ENCODE measurements around the gene MRPL12. TPM values are rescaled to one million over a fixed set of nuclear protein-coding genes. Genes with fewer than 3 reads are reported as not detected.

Gene MRPL12
- total RNA-seq, 1 experiment from 2014 or later = 94.7 TPM

DNA sequence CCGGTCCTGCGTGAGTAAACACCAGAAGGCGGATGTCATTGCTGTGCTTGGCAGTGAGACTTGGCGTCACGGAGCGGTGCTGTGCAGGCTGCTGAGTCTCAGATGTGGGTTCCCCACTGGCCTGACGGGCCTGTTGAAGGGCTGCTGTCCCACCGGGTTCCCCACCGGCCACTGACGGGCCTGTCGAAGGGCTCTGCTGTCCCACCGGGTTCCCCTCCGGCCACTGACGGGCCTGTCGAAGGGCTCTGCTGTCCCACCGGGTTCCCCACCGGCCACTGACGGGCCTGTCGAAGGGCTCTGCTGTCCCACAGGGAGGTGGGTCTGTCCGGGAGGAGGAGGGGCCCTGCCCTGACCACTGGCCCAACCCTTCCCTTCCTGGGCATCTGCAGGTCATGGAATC lies 16.6 kb upstream of the MRPL12 start:
- Mint-ChIP-seq H3K4me1 (ENCODE audit: low read depth, unreplicated experiment) (peaks cover 9% of the 10 kb centered on the region), H3K36me3 (ENCODE audit: insufficient read depth, unreplicated experiment) (peaks cover 85% of the 10 kb centered on the region), H3K27ac (ENCODE audit: unreplicated experiment) (no peak overlapping the region), H3K27me3 (ENCODE audit: unreplicated experiment) (no peaks in the 10 kb centered on the region), H3K9me3 (ENCODE audit: low read depth, unreplicated experiment) (no peaks in the 10 kb centered on the region), H3K4me3 (ENCODE audit: low read depth, unreplicated experiment) (no peak overlapping the region)
- no TSS peak for BruUV-seq (replicated peaks)
- CTCF ChIA-PET = no interaction called here
- no peak for TF ChIP-seq CTCF (IDR thresholded peaks at IDR 0.05; ENCODE audit: unreplicated experiment)
- DNase-seq = no peak
- intact Hi-C loops (cut with micrococcal nuclease; ENCODE audit: unreplicated experiment) = no loop called here

- no peak for TF ChIP-seq CTCF (IDR thresholded peaks at IDR 0.05; ENCODE audit: unreplicated experiment)
- CTCF ChIA-PET = no interaction called here
- no peak overlapping the region for H3K4me3 Mint-ChIP-seq (ENCODE audit: low read depth, unreplicated experiment)
- H3K27ac Mint-ChIP-seq (ENCODE audit: unreplicated experiment) = no peak overlapping the region
- intact Hi-C loops (cut with micrococcal nuclease; ENCODE audit: unreplicated experiment) = no loop called here
- no peaks in the 10 kb centered on the region for H3K9me3 Mint-ChIP-seq (ENCODE audit: low read depth, unreplicated experiment)
- H3K4me1 Mint-ChIP-seq (ENCODE audit: low read depth, unreplicated experiment) = no peaks in the 10 kb centered on the region
- no peaks in the 10 kb centered on the region for H3K27me3 Mint-ChIP-seq (ENCODE audit: unreplicated experiment)
- no TSS peak for BruUV-seq (replicated peaks)
- DNase-seq = no peak
- peaks cover 87% of the 10 kb centered on the region for H3K36me3 Mint-ChIP-seq (ENCODE audit: insufficient read depth, unreplicated experiment)
Observed at GRCh38 chr17:81687770-81688541, 15.2 kb upstream of the MRPL12 start.

- no peak for TF ChIP-seq CTCF (IDR thresholded peaks at IDR 0.05; ENCODE audit: unreplicated experiment)
- intact Hi-C loops (cut with micrococcal nuclease; ENCODE audit: unreplicated experiment) = no loop called here
- no peak for DNase-seq
- peaks cover 85% of the 10 kb centered on the region for H3K36me3 Mint-ChIP-seq (ENCODE audit: insufficient read depth, unreplicated experiment)
- H3K27ac Mint-ChIP-seq (ENCODE audit: unreplicated experiment) = no peak overlapping the region
- no peaks in the 10 kb centered on the region for H3K27me3 Mint-ChIP-seq (ENCODE audit: unreplicated experiment)
- no peaks in the 10 kb centered on the region for H3K9me3 Mint-ChIP-seq (ENCODE audit: low read depth, unreplicated experiment)
- BruUV-seq (replicated peaks) = no TSS peak
- CTCF ChIA-PET = no interaction called here
- H3K4me1 Mint-ChIP-seq (ENCODE audit: low read depth, unreplicated experiment) = no peaks in the 10 kb centered on the region
- H3K4me3 Mint-ChIP-seq (ENCODE audit: low read depth, unreplicated experiment) = no peak overlapping the region
Observed at GRCh38 chr17:81688616-81689015, 14.6 kb upstream of the MRPL12 start.

DNA sequence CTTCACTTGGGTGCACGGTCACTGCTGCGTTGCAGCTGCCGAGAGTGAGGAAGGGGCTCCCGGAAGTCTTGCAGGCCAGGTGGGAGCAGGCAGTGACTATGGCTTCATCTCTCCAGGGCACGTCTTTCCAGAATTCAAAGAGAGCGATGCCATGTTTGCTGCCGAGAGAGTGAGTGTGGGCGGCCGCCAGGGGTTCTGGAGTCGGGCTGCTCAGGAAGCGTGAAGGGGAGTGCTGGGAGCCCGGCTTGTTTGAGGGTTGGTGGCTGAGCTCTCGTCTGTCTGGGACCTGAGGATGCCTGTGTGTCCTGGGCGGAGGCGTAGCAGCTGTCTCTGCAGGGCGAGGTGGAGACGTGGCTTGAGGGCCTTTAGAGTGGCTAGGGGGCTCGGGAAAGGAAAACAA lies 13.1 kb upstream of the MRPL12 start:
- H3K36me3 Mint-ChIP-seq (ENCODE audit: insufficient read depth, unreplicated experiment) = peaks cover 83% of the 10 kb centered on the region
- BruUV-seq (replicated peaks) = no TSS peak
- DNase-seq = no peak
- H3K27ac Mint-ChIP-seq (ENCODE audit: unreplicated experiment) = no peak overlapping the region
- no peak overlapping the region for H3K4me3 Mint-ChIP-seq (ENCODE audit: low read depth, unreplicated experiment)
- no peak for TF ChIP-seq CTCF (IDR thresholded peaks at IDR 0.05; ENCODE audit: unreplicated experiment)
- intact Hi-C loops (cut with micrococcal nuclease; ENCODE audit: unreplicated experiment) = no loop called here
- no peaks in the 10 kb centered on the region for H3K4me1 Mint-ChIP-seq (ENCODE audit: low read depth, unreplicated experiment)
- no peaks in the 10 kb centered on the region for H3K27me3 Mint-ChIP-seq (ENCODE audit: unreplicated experiment)
- no peaks in the 10 kb centered on the region for H3K9me3 Mint-ChIP-seq (ENCODE audit: low read depth, unreplicated experiment)
- CTCF ChIA-PET = no interaction called here

All from Calu3 (cell line).